Endothelial cell of umbilical vein (primary cell): Measurements from ENCODE around the gene PLAAT2. TPM values are rescaled to one million over a fixed set of nuclear protein-coding genes. Genes with fewer than 3 reads are reported as not detected.

Source experiments
- BruUV-seq: library from RNA; stranded (reverse); fragments of 400-500 nt; replicated peaks from 2 replicates; lab custom pipeline; 2021; lab: Mats Ljungman, UMichigan
- CTCF ChIA-PET: fragments of 300-600, 350-600 bp; sonication (Branson Sonifier 250); formaldehyde crosslinking; loops from one replicate; lab custom pipeline; 2021; ENCODE audit warnings: antibody characterized with exemption, inconsistent platforms; lab: Charles Lee
- POLR2A ChIA-PET: fragments of 300-600, 350-600 bp; sonication (Branson Sonifier 250); formaldehyde crosslinking; loops from one replicate; lab custom pipeline; 2021; ENCODE audit warnings: antibody characterized with exemption, inconsistent platforms; lab: Charles Lee
- DNase-seq: peaks from one replicate; pipeline ENCODE4 v3.0.0-alpha.2; 2011; ENCODE audit warnings: low read depth, low spot score
- FAIRE-seq: peaks from 2 replicates; lab custom pipeline; 2011; peaks lifted over from hg19 to GRCh38; lab: Jason Lieb, UNC
- H2AFZ ChIP-seq: 2 replicates; pipeline ENCODE4 v1.6.0; 2012; ENCODE audit warnings: low read depth, low read length, control low read depth, inconsistent platforms
- H3K27ac ChIP-seq: 2 replicates; pipeline ENCODE4 v1.5.1; 2011; ENCODE audit warnings: low read depth, mild to moderate bottlenecking, control low read depth, low read length, moderate library complexity; ENCODE audit not compliant: insufficient read depth
- H3K27me3 ChIP-seq, 2 experiments: 2 replicates each; pipeline versions ENCODE4 v1.6.0 to v1.6.1; 2011; ENCODE audit warnings: low read length in 2 of 2, mixed read lengths in 1 of 2; ENCODE audit not compliant: control insufficient read depth in 2 of 2, insufficient read depth in 2 of 2
- H3K36me3 ChIP-seq, 2 experiments: 2 replicates in 1 of 2; 3 replicates in 1 of 2; pipeline ENCODE4 v1.5.1; 2011; ENCODE audit warnings: low read length in 2 of 2, mild to moderate bottlenecking in 1 of 2, moderate library complexity in 1 of 2; ENCODE audit not compliant: control insufficient read depth in 2 of 2, insufficient read depth in 2 of 2; ENCODE audit errors: extremely low read depth in 1 of 2
- H3K4me1 ChIP-seq: 3 replicates; pipeline ENCODE4 v1.5.1; 2011; ENCODE audit warnings: mild to moderate bottlenecking, low read length; ENCODE audit not compliant: control insufficient read depth, insufficient read depth; ENCODE audit errors: extremely low read depth
- H3K4me2 ChIP-seq: 2 replicates; pipeline ENCODE4 v1.6.1; 2011; ENCODE audit warnings: low read length, control low read depth, mixed read lengths; ENCODE audit not compliant: insufficient read depth
- H3K4me3 ChIP-seq, 3 experiments: fragments of 200-600 bp in 1 of 3; sonication (generic), shearing (Covaris generic) in 1 of 3; replicated peaks in 1 of 3; 2 replicates each; pipeline ENCODE4 v1.5.1; 2011 to 2016; ENCODE audit warnings: control low read depth in 3 of 3, low read length in 3 of 3, mild to moderate bottlenecking in 2 of 3, inconsistent platforms in 1 of 3, low read depth in 1 of 3, moderate library complexity in 1 of 3; ENCODE audit not compliant: insufficient read depth in 1 of 3
- H3K79me2 ChIP-seq: 2 replicates; pipeline ENCODE4 v1.6.0; 2012; ENCODE audit warnings: low read length, inconsistent platforms; ENCODE audit not compliant: control insufficient read depth, insufficient read depth
- H3K9ac ChIP-seq: replicated peaks from 2 replicates; pipeline ENCODE3; 2011; ENCODE audit warnings: low read length, control low read depth; ENCODE audit not compliant: insufficient read depth; ENCODE audit errors: extremely low read depth
- H3K9me1 ChIP-seq: replicated peaks from 3 replicates; pipeline ENCODE4 v1.6.0; 2011; ENCODE audit warnings: mild to moderate bottlenecking, low read length; ENCODE audit not compliant: control insufficient read depth, insufficient read depth; ENCODE audit errors: extremely low read depth
- H3K9me3 ChIP-seq: replicated peaks from 2 replicates; pipeline ENCODE4 v1.5.1; 2012; ENCODE audit warnings: low read length, inconsistent platforms; ENCODE audit not compliant: control insufficient read depth, insufficient read depth
- H4K20me1 ChIP-seq: replicated peaks from 2 replicates; pipeline ENCODE3; 2011; ENCODE audit warnings: mild to moderate bottlenecking, low read length; ENCODE audit not compliant: control insufficient read depth, insufficient read depth; ENCODE audit errors: extremely low read depth
- EZH2 ChIP-seq: IDR thresholded peaks from 2 replicates; pipeline ENCODE4 v1.6.1; 2012; ENCODE audit warnings: borderline replicate concordance, low read depth, mild to moderate bottlenecking, moderate library complexity, low read length, inconsistent platforms; ENCODE audit not compliant: severe bottlenecking
- FOS ChIP-seq: IDR thresholded peaks from 2 replicates; pipeline ENCODE4 v1.6.1; 2011; ENCODE audit warnings: mild to moderate bottlenecking, low read length, moderate library complexity, borderline replicate concordance; ENCODE audit not compliant: insufficient read depth
- GATA2 ChIP-seq: IDR thresholded peaks from 2 replicates; pipeline ENCODE4 v1.7.0; 2011; ENCODE audit warnings: low read depth, mild to moderate bottlenecking, moderate library complexity, mixed read lengths, low read length; ENCODE audit not compliant: insufficient read length, insufficient read depth
- JUN ChIP-seq: IDR thresholded peaks from 2 replicates; pipeline ENCODE4 v1.6.1; 2011; ENCODE audit warnings: borderline replicate concordance, low read depth; ENCODE audit not compliant: insufficient read length, insufficient read depth
- MAX ChIP-seq: IDR thresholded peaks from 2 replicates; pipeline ENCODE4 v1.6.1; 2011; ENCODE audit not compliant: insufficient read depth, insufficient read length
- MYC ChIP-seq: IDR thresholded peaks from one replicate; pipeline ENCODE4 v1.6.1; 2011; ENCODE audit warnings: mild to moderate bottlenecking, low read depth, low read length
- POLR2A ChIP-seq: IDR thresholded peaks from 2 replicates; pipeline ENCODE4 v1.6.1; 2012; ENCODE audit warnings: low read depth, mild to moderate bottlenecking, control low read depth, low read length
- POLR2AphosphoS5 ChIP-seq: IDR thresholded peaks from 2 replicates; pipeline ENCODE4 v1.6.1; 2012; ENCODE audit warnings: low read depth, mild to moderate bottlenecking, control low read depth, low read length, moderate library complexity; ENCODE audit not compliant: insufficient read depth
- dilution Hi-C: fragments of 300-500 bp; cut with MboI; formaldehyde crosslinking; loops from one replicate; pipeline ENCODE4 v1.15.0; 2019; ENCODE audit warnings: low sequenced_read_pairs; ENCODE audit not compliant: extremely low pct_ligation_motif_present
- intact Hi-C: fragments of 100-400 bp; cut with micrococcal nuclease; formaldehyde crosslinking; loops from one replicate; pipeline ENCODE4 v1.10.0; 2022
- polyA plus RNA-seq, 4 experiments: library from polyadenylated mRNA; depleted of rRNA in 3 of 4; stranded (reverse) in 3 of 4; unstranded in 1 of 4; fragments of >200 nt; gene quantifications; 2 replicates each; pipeline versions ENCODE4 v1.2.1 to v1.2.3, GENCODE V29; 2011 to 2012; ENCODE audit warnings: missing spikeins in 1 of 4
- total RNA-seq: library from RNA; stranded (reverse); gene quantifications from 2 replicates; pipeline ENCODE4 v1.2.3, GENCODE V29; 2021
- TF ChIP-seq, protein P1 (sequence below), 2 donors: IDR thresholded peaks; 1 replicate in 1 of 2; 2 replicates in 1 of 2; pipeline ENCODE4 v1.5.1; 2011; ENCODE audit warnings: low read length in 2 of 2, mild to moderate bottlenecking in 2 of 2, moderate library complexity in 2 of 2, control low read depth in 1 of 2, inconsistent platforms in 1 of 2, low read depth in 1 of 2; ENCODE audit not compliant: insufficient read depth in 1 of 2; ENCODE audit errors: extremely low read depth in 1 of 2

Gene PLAAT2
- total and polyA plus RNA-seq, 2 donors (not counting 3 experiments of a cell fraction or from before 2014, with no cell fraction given) = 0.40 TPM; not detected in 1

DNA sequence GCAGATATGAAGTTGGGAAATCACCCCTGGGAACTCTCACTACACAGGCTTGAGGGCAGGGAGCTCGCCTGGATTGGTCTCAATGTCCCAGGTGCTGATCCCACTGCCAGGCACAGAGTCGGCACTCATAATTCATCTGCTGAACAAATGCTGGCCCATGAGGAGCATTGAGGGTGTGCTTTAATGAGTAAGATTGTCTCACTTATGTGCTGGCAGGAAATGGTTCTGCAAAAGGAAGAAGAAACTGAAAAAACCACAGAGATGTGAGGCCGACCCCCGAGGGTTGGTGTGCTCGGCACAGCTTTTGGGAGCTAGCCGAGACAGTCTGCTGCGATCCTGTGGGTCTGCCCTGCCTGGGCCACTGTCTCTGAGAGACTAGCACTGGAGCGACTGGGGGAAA lies 9.4 kb downstream of the PLAAT2 start:
- TF ChIP-seq, protein P1, sequence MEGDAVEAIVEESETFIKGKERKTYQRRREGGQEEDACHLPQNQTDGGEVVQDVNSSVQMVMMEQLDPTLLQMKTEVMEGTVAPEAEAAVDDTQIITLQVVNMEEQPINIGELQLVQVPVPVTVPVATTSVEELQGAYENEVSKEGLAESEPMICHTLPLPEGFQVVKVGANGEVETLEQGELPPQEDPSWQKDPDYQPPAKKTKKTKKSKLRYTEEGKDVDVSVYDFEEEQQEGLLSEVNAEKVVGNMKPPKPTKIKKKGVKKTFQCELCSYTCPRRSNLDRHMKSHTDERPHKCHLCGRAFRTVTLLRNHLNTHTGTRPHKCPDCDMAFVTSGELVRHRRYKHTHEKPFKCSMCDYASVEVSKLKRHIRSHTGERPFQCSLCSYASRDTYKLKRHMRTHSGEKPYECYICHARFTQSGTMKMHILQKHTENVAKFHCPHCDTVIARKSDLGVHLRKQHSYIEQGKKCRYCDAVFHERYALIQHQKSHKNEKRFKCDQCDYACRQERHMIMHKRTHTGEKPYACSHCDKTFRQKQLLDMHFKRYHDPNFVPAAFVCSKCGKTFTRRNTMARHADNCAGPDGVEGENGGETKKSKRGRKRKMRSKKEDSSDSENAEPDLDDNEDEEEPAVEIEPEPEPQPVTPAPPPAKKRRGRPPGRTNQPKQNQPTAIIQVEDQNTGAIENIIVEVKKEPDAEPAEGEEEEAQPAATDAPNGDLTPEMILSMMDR (IDR thresholded peaks at IDR 0.05; ENCODE audit: extremely low read depth in 1 of 2, insufficient read depth in 1 of 2, low read depth in 1 of 2, low read length in 2 of 2) = no peak
- TF ChIP-seq GATA2 (no peak), MYC (no peak), MAX (no peak), POLR2AphosphoS5 (no peak), POLR2A (no peak), EZH2 (no peak), FOS (no peak), JUN (no peak)
- POLR2A ChIA-PET = no interaction called here
- H3K4me1 ChIP-seq = no peaks in the 10 kb centered on the region
- FAIRE-seq (no peak), DNase-seq (no peak)
- no peak overlapping the region for H3K4me2 ChIP-seq
- CTCF ChIA-PET = no interaction called here
- intact Hi-C loops = no loop called here
- no TSS peak for BruUV-seq
- no peaks in the 10 kb centered on the region for H3K79me2 ChIP-seq
- H2AFZ ChIP-seq = peak overlapping the region; percentile 40
- H3K9ac ChIP-seq = no peak overlapping the region
- H3K27me3 ChIP-seq = no peaks in the 10 kb centered on the region
- no peak overlapping the region for H3K4me3 ChIP-seq
- no peak overlapping the region for H3K27ac ChIP-seq
- H3K36me3 ChIP-seq = no peaks in the 10 kb centered on the region
- dilution Hi-C loops = no loop called here
- H3K9me1 ChIP-seq = no peaks in the 10 kb centered on the region
- H3K9me3 ChIP-seq = no peaks in the 10 kb centered on the region
- H4K20me1 ChIP-seq = no peaks in the 10 kb centered on the region
